Liver (tissue), 9 donors: Measurements from ENCODE around the gene APOD. TPM values are rescaled to one million over a fixed set of nuclear protein-coding genes. Genes with fewer than 3 reads are reported as not detected.
"Not testable (repeated sequence)": the region's sequence is repeated elsewhere in the genome, so short reads cannot be mapped to it uniquely, and the experiment has no call there.

Source experiments
- DNase-seq: peaks from one replicate; pipeline ENCODE4 v3.0.0-alpha.2; 2017; ENCODE audit warnings: low spot score
- H3K27ac ChIP-seq, 2 donors: one replicate each; pipeline ENCODE4 v1.7.0; 2013; ENCODE audit warnings: inconsistent platforms in 2 of 2, low read length in 2 of 2, control low read depth in 1 of 2, low read depth in 1 of 2, mild to moderate bottlenecking in 1 of 2
- H3K27me3 ChIP-seq, 4 donors: one replicate each; pipeline versions ENCODE4 v1.6.1 to v1.7.0; 2013; ENCODE audit warnings: low read length in 3 of 4, inconsistent platforms in 1 of 4, mild to moderate bottlenecking in 1 of 4, moderate library complexity in 1 of 4; ENCODE audit not compliant: control insufficient read depth in 4 of 4, insufficient read depth in 4 of 4
- H3K36me3 ChIP-seq, 4 donors: one replicate each; pipeline versions ENCODE4 v1.6.1 to v1.7.0; 2013; ENCODE audit warnings: low read length in 3 of 4, mild to moderate bottlenecking in 3 of 4, low read depth in 1 of 4, moderate library complexity in 1 of 4; ENCODE audit not compliant: control insufficient read depth in 4 of 4, insufficient read depth in 3 of 4
- H3K4me1 ChIP-seq, 4 donors: one replicate each; pipeline versions ENCODE4 v1.6.1 to v1.7.0; 2013; ENCODE audit warnings: low read length in 3 of 4, mild to moderate bottlenecking in 3 of 4, moderate library complexity in 1 of 4; ENCODE audit not compliant: control insufficient read depth in 4 of 4, insufficient read depth in 4 of 4
- H3K4me3 ChIP-seq, 3 donors: one replicate each; pipeline versions ENCODE4 v1.6.1 to v1.7.0; 2013; ENCODE audit warnings: low read length in 3 of 3, control low read depth in 1 of 3, low read depth in 1 of 3, mild to moderate bottlenecking in 1 of 3
- H3K9ac ChIP-seq, 2 donors: one replicate each; pipeline ENCODE4 v1.7.0; 2013; ENCODE audit warnings: low read length in 2 of 2, mild to moderate bottlenecking in 2 of 2, moderate library complexity in 2 of 2, control low read depth in 1 of 2, low read depth in 1 of 2
- H3K9me3 ChIP-seq, 4 donors: one replicate each; pipeline versions ENCODE4 v1.6.1 to v1.7.0; 2013; ENCODE audit warnings: low read length in 3 of 4; ENCODE audit not compliant: control insufficient read depth in 4 of 4
- WGBS: extraction: QIAGEN DNeasy Blood & Tissue Kit; methylation state at CpG from one replicate; pipeline ENCODE4 v1.1.7; 2013; 5-methylcytosine and 5-hydroxymethylcytosine counted together
- polyA plus RNA-seq, 2 donors: library from polyadenylated mRNA; stranded (reverse) in 1 of 2; unstranded in 1 of 2; fragments of 200-250 nt in 1 of 2; fragments of >200 nt in 1 of 2; fragmentation: Nextera tagmentation in 1 of 2; extraction: Ambion mirVana in 1 of 2; gene quantifications; one replicate each; pipeline versions ENCODE4 v1.2.1 to v1.2.3, GENCODE V29; 2013 to 2015
- total RNA-seq, 2 donors: library from RNA; depleted of rRNA; stranded (reverse); fragments of >200 nt; gene quantifications; one replicate each; pipeline ENCODE4 v1.2.3, GENCODE V29; 2014
- donor health status: healthy.
- donor health status: healthy.
- donor health status: healthy.
- donor health status: healthy.
- donor health status: healthy.

Gene APOD
- total and polyA plus RNA-seq, 4 donors, result 0.33 to 4.0 (median 0.56) TPM; not detected in 1

GRCh38 chr3:195624171-195624570 is 40.4 kb upstream of the APOD start:
- H3K9ac ChIP-seq, H3K27ac ChIP-seq, H3K27me3 ChIP-seq, H3K36me3 ChIP-seq, DNase-seq, H3K4me3 ChIP-seq, H3K9me3 ChIP-seq, H3K4me1 ChIP-seq: not testable (repeated sequence)
- WGBS, result no CpG with 5 or more reads among the region's 14 CpGs

DNA sequence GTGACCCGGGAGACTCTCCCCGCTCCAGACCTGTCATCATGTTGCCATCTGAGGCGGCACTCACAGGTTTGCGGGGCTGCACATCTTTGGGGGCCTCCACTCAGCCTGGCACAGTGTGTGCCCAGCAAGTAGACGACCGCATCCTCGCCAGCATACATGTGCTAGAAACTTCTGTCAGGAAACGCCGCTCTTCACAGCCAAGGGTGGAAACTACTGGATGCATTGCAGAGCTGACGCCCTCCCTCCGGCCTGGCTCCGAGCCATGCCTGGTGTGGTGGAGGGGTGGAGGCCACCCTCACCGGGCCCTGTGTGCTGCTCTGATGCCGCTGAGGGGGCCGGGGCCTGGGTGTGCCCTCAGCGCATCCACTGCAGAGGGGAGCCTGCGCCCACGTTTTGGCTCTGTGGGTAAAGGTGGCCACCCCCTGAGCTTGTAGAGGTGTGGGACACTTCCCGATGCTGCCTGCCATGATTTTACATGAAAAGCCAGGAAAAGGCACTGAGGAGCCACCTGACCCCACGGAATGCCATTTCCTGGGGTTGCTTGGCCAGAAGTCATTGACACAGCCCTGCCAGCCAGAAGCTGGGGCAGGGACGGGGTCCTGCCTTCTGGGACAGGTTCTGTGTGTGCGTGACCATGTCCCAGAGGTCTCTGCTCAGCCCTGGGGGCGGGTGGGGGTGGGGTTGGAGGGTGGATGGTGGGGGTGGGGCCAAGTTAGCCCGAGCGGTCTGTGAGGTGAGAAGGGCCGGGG is 39.7 kb upstream of the APOD start:
- not testable (repeated sequence) for H3K36me3 ChIP-seq, H3K27ac ChIP-seq, H3K4me3 ChIP-seq, H3K4me1 ChIP-seq, H3K27me3 ChIP-seq, H3K9me3 ChIP-seq, H3K9ac ChIP-seq, DNase-seq
- WGBS, result 91% methylated on average over 20 of the region's 26 CpGs

DNA sequence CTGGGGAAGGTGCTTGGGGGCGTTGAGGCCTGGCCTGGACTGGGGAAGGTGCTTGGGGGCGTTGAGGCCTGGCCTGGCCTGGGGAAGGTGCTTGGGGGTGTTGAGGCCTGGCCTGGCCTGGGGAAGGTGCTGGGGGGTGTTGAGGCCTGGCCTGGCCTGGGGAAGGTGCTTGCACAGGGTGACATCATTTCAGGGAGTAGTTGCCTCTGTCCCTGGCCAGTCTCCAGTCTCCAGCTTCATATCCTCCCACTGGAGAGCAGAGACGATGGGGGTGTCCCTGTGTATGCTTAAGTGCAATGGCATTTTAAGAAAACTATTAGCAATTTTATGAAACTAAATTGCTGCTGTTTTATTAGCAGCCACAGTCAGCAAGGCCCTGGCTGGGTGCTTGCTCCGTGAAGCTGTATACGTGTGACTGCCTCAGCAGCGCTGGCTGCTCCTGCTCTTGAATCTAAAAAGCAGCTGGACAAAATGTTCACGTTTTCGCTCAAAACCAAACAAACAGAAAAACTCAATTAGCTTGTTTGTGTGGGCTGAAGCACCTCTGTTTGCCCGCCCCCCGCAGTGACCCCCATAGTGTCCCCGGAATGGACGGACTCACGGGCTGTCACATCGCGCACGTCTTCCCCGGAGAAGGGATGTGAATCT is 38.9 kb upstream of the APOD start:
- not testable (repeated sequence) for H3K9ac ChIP-seq, H3K27ac ChIP-seq, DNase-seq, H3K4me1 ChIP-seq, H3K4me3 ChIP-seq, H3K36me3 ChIP-seq, H3K27me3 ChIP-seq, H3K9me3 ChIP-seq
- WGBS, result 95% methylated on average over 14 of the region's 17 CpGs

DNA sequence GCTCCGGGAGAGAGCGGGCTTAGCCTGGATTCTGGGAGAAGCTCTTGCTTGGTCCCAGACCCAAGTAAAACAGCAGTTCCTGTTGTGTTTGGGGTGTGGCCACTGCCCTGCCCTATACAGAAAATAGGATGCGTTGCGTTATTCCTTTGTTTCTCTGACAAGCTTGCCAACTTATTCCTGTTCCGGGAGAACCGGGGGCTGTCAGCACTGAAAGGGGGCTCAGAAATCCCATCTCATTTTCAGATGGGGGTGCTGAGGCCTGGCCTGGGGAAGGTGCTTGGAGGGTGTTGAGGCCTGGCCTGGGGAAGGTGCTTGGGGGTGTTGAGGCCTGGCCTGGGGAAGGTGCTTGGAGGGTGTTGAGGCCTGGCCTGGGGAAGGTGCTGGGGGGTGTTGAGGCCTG is 38.3 kb upstream of the APOD start:
- not testable (repeated sequence) for DNase-seq

GRCh38 chr3:195621095-195621494 is 37.4 kb upstream of the APOD start:
- H3K27ac ChIP-seq, H3K36me3 ChIP-seq, H3K27me3 ChIP-seq, H3K4me3 ChIP-seq, H3K4me1 ChIP-seq, H3K9me3 ChIP-seq, DNase-seq, H3K9ac ChIP-seq: not testable (repeated sequence)
- 81% methylated on average over 3 of the region's 3 CpGs for WGBS

More for the DNA sequence above, 38.3 kb upstream of the APOD start:
- not testable (repeated sequence) for H3K4me1 ChIP-seq, H3K9ac ChIP-seq, H3K27me3 ChIP-seq, H3K9me3 ChIP-seq, H3K4me3 ChIP-seq, H3K36me3 ChIP-seq, H3K27ac ChIP-seq
- WGBS, result 77% methylated on average over 5 of the region's 6 CpGs

- H3K4me1 ChIP-seq, DNase-seq, H3K4me3 ChIP-seq, H3K9me3 ChIP-seq, H3K27me3 ChIP-seq, H3K9ac ChIP-seq, H3K36me3 ChIP-seq, H3K27ac ChIP-seq: not testable (repeated sequence)
- 98% methylated on average over 3 of the region's 3 CpGs for WGBS
Measured at GRCh38 chr3:195620476-195620875, 36.7 kb upstream of the APOD start.

GRCh38 chr3:195619591-195620369 is 36.0 kb upstream of the APOD start:
- DNase-seq, H3K27ac ChIP-seq, H3K27me3 ChIP-seq, H3K36me3 ChIP-seq, H3K9ac ChIP-seq, H3K9me3 ChIP-seq, H3K4me3 ChIP-seq, H3K4me1 ChIP-seq: not testable (repeated sequence)
- WGBS, result 87% methylated on average over 26 of the region's 26 CpGs
